ENCODE results near the gene MED26. TPM values are rescaled to one million over a fixed set of nuclear protein-coding genes. Genes with fewer than 3 reads are reported as not detected.
"Not testable (repeated sequence)": the region's sequence is repeated elsewhere in the genome, so short reads cannot be mapped to it uniquely, and the experiment has no call there.

The MED26 gene
- total and polyA plus RNA-seq, 2 experiments from 2014 or later, result 6.6 to 7.8 TPM

GRCh38 chr19:16559780-16560276 lies 68.2 kb downstream of the MED26 start:
- Histone ChIP-seq H3K36me3 (replicated peaks; ENCODE audit: insufficient read depth, low read depth) (no peaks in the 10 kb centered on the region), H3K4me1 (ENCODE audit: insufficient read depth) (no peaks in the 10 kb centered on the region), H3K9me2 (replicated peaks; ENCODE audit: insufficient read depth) (no peaks in the 10 kb centered on the region), H3K79me2 (peaks cover 11% of the 10 kb centered on the region), H3K9me3 (ENCODE audit: low read depth) (no peaks in the 10 kb centered on the region), H3K27me3 (no peaks in the 10 kb centered on the region), H3K27ac (no peak overlapping the region), H2AFZ (no peak overlapping the region), H3K4me2 (no peak overlapping the region), H3K4me3 (no peak overlapping the region), H4K20me1 (ENCODE audit: insufficient read depth, poor library complexity, severe bottlenecking) (no peaks in the 10 kb centered on the region)
- WGBS (ENCODE audit: low lambda C conversion rate, missing lambda C conversion rate), result 89% methylated on average over 10 of the region's 10 CpGs
- TF ChIP-seq EZH2 (IDR thresholded peaks at IDR 0.05; ENCODE audit: borderline replicate concordance), result no peak
- no peak for TF ChIP-seq EZH2phosphoT487 (IDR thresholded peaks at IDR 0.05; ENCODE audit: low read depth, severe bottlenecking, unreplicated experiment)
- TF ChIP-seq, protein P1, sequence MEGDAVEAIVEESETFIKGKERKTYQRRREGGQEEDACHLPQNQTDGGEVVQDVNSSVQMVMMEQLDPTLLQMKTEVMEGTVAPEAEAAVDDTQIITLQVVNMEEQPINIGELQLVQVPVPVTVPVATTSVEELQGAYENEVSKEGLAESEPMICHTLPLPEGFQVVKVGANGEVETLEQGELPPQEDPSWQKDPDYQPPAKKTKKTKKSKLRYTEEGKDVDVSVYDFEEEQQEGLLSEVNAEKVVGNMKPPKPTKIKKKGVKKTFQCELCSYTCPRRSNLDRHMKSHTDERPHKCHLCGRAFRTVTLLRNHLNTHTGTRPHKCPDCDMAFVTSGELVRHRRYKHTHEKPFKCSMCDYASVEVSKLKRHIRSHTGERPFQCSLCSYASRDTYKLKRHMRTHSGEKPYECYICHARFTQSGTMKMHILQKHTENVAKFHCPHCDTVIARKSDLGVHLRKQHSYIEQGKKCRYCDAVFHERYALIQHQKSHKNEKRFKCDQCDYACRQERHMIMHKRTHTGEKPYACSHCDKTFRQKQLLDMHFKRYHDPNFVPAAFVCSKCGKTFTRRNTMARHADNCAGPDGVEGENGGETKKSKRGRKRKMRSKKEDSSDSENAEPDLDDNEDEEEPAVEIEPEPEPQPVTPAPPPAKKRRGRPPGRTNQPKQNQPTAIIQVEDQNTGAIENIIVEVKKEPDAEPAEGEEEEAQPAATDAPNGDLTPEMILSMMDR (IDR thresholded peaks at IDR 0.05; ENCODE audit: poor library complexity), result no peak
- no peak for DNase-seq (ENCODE audit: low spot score)

GRCh38 chr19:16554776-16555175 lies 73.2 kb downstream of the MED26 start:
- no peaks in the 10 kb centered on the region for H3K9me2 ChIP-seq (replicated peaks; ENCODE audit: insufficient read depth)
- no peak for DNase-seq (ENCODE audit: low spot score)
- WGBS (ENCODE audit: low lambda C conversion rate, missing lambda C conversion rate), result over 99% methylated on average over 7 of the region's 8 CpGs
- no peak overlapping the region for H2AFZ ChIP-seq
- H3K27me3 ChIP-seq, result no peaks in the 10 kb centered on the region
- H3K36me3 ChIP-seq (replicated peaks; ENCODE audit: insufficient read depth, low read depth), result no peaks in the 10 kb centered on the region
- H4K20me1 ChIP-seq (ENCODE audit: insufficient read depth, poor library complexity, severe bottlenecking), result no peaks in the 10 kb centered on the region
- H3K79me2 ChIP-seq, result peaks cover 2% of the 10 kb centered on the region
- no peak overlapping the region for H3K4me3 ChIP-seq
- no peaks in the 10 kb centered on the region for H3K9me3 ChIP-seq (ENCODE audit: low read depth)
- H3K4me1 ChIP-seq (ENCODE audit: insufficient read depth), result no peaks in the 10 kb centered on the region
- TF ChIP-seq EZH2 (IDR thresholded peaks at IDR 0.05; ENCODE audit: borderline replicate concordance) (no peak), EZH2phosphoT487 (IDR thresholded peaks at IDR 0.05; ENCODE audit: low read depth, severe bottlenecking, unreplicated experiment) (no peak)
- TF ChIP-seq, protein P1 (IDR thresholded peaks at IDR 0.05; ENCODE audit: poor library complexity), result no peak
- H3K27ac ChIP-seq, result no peak overlapping the region
- H3K4me2 ChIP-seq, result no peak overlapping the region

DNA sequence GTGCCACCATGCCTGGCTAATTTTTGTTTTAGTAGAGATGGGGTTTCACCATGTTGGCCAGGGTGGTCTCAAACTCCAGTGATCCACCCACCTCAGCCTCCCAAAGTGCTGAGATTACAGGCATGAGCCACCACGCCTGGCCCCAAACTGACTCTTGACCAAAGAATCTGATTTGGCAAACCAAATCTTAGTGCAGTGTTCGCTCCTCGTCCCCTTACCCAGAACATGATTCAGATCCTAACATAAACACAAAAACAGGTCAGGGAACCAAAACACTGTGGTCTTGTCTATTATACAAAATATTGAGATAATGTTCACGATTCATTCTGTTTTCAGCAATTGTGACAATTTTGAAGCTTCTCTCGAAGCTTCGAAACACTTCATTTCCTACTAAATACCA lies 76.1 kb downstream of the MED26 start:
- not testable (repeated sequence) for H3K9me2 ChIP-seq (replicated peaks; ENCODE audit: insufficient read depth); H3K4me3 ChIP-seq; DNase-seq (ENCODE audit: low spot score); H3K27me3 ChIP-seq; H3K4me2 ChIP-seq; H3K9me3 ChIP-seq (ENCODE audit: low read depth); H3K4me1 ChIP-seq (ENCODE audit: insufficient read depth); H3K36me3 ChIP-seq (replicated peaks; ENCODE audit: insufficient read depth, low read depth); H4K20me1 ChIP-seq (ENCODE audit: insufficient read depth, poor library complexity, severe bottlenecking); H3K27ac ChIP-seq; H3K79me2 ChIP-seq; H2AFZ ChIP-seq
- 98% methylated on average over 6 of the region's 6 CpGs for WGBS (ENCODE audit: low lambda C conversion rate, missing lambda C conversion rate)

DNA sequence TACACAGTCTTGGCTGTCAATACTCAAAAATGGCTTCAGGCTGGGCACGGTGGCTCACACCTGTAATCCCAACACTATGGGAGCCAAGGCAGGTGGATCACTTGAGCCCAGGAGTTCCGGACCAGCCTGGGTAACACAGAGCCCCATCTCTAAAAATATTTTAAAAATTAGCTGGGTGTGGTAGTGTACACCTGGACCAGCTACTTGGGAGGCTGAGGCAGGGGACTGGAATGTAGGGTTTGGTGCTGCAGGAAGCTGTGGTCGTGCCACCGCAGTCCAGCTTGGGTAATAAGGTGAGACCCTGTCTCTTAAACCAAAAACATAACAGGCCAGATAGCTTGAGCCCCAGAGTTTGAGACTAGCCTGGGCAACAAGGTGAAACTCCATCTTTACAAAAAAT lies 79.0 kb downstream of the MED26 start:
- Histone ChIP-seq H3K4me2 (no peak overlapping the region), H4K20me1 (ENCODE audit: insufficient read depth, poor library complexity, severe bottlenecking) (no peaks in the 10 kb centered on the region), H3K79me2 (peaks cover 14% of the 10 kb centered on the region), H3K27ac (no peak overlapping the region), H3K9me3 (ENCODE audit: low read depth) (no peaks in the 10 kb centered on the region), H2AFZ (no peak overlapping the region), H3K4me3 (no peak overlapping the region), H3K9me2 (replicated peaks; ENCODE audit: insufficient read depth) (no peaks in the 10 kb centered on the region), H3K4me1 (ENCODE audit: insufficient read depth) (peaks cover under 1% of the 10 kb centered on the region), H3K27me3 (no peaks in the 10 kb centered on the region), H3K36me3 (replicated peaks; ENCODE audit: insufficient read depth, low read depth) (no peaks in the 10 kb centered on the region)
- WGBS (ENCODE audit: low lambda C conversion rate, missing lambda C conversion rate), result 94% methylated on average over 4 of the region's 4 CpGs
- DNase-seq (ENCODE audit: low spot score), result no peak
- TF ChIP-seq EZH2 (IDR thresholded peaks at IDR 0.05; ENCODE audit: borderline replicate concordance) (no peak), EZH2phosphoT487 (IDR thresholded peaks at IDR 0.05; ENCODE audit: low read depth, severe bottlenecking, unreplicated experiment) (no peak)
- TF ChIP-seq, protein P1 (IDR thresholded peaks at IDR 0.05; ENCODE audit: poor library complexity), result no peak

All from hepatocyte (in vitro differentiated cells).